Skeletal muscle tissue (tissue), 5 donors: ENCODE results near the gene KCNRG. TPM values are rescaled to one million over a fixed set of nuclear protein-coding genes. Genes with fewer than 3 reads are reported as not detected.

Experiments used
- H3K27ac ChIP-seq: one replicate; pipeline ENCODE4 v1.7.0; 2013; ENCODE audit warnings: mild to moderate bottlenecking, low read depth, low read length, inconsistent platforms
- H3K27me3 ChIP-seq, 3 donors: one replicate each; pipeline ENCODE4 v1.7.0; 2013; ENCODE audit warnings: low read length in 3 of 3; ENCODE audit not compliant: control insufficient read depth in 3 of 3, insufficient read depth in 3 of 3
- H3K36me3 ChIP-seq, 3 donors: one replicate each; pipeline ENCODE4 v1.7.0; 2013; ENCODE audit warnings: low read length in 3 of 3; ENCODE audit not compliant: control insufficient read depth in 3 of 3, insufficient read depth in 3 of 3
- H3K4me1 ChIP-seq, 3 donors: one replicate each; pipeline ENCODE4 v1.7.0; 2013; ENCODE audit warnings: low read length in 3 of 3, mild to moderate bottlenecking in 3 of 3; ENCODE audit not compliant: control insufficient read depth in 3 of 3, insufficient read depth in 3 of 3
- H3K4me3 ChIP-seq, 3 donors: one replicate each; pipeline ENCODE4 v1.7.0; 2013; ENCODE audit warnings: low read length in 3 of 3
- H3K9ac ChIP-seq, 3 donors: one replicate each; pipeline ENCODE4 v1.7.0; 2013; ENCODE audit warnings: low read length in 3 of 3, mild to moderate bottlenecking in 3 of 3, moderate library complexity in 2 of 3, low read depth in 1 of 3
- H3K9me3 ChIP-seq, 3 donors: one replicate each; pipeline ENCODE4 v1.7.0; 2013; ENCODE audit warnings: low read length in 3 of 3; ENCODE audit not compliant: control insufficient read depth in 3 of 3
- small RNA-seq: library from RNA; depleted of rRNA; stranded (forward); fragments of <200 nt; gene quantifications from one replicate; pipeline ENCODE3, GENCODE V24; 2014
- total RNA-seq: library from RNA; depleted of rRNA; stranded (reverse); fragments of >200 nt; gene quantifications from one replicate; pipeline ENCODE4 v1.2.3, GENCODE V29; 2014
- donor health status: Osteomylitis.

Gene KCNRG
- total RNA-seq, 1 donor from 2014 or later: 2.1 TPM

GRCh38 chr13:50069261-50069660 is 54.0 kb downstream of the KCNRG start:
- Histone ChIP-seq H3K27me3 (no peaks in the 10 kb centered on the region), H3K9ac (no peak overlapping the region), H3K36me3 (peaks cover 4 to 32% (median 19%) of the 10 kb centered on the region in 3 donors), H3K27ac (no peak overlapping the region), H3K9me3 (no peaks in the 10 kb centered on the region), H3K4me1 (peaks cover 0 to 3% (median 0%) of the 10 kb centered on the region in 3 donors), H3K4me3 (no peak overlapping the region)

- no peaks in the 10 kb centered on the region for H3K9me3 ChIP-seq
- no peak overlapping the region for H3K27ac ChIP-seq
- no peaks in the 10 kb centered on the region for H3K27me3 ChIP-seq
- no peak overlapping the region for H3K4me3 ChIP-seq
- peaks cover 4 to 28% (median 19%) of the 10 kb centered on the region in 3 donors for H3K36me3 ChIP-seq
- no peak overlapping the region for H3K9ac ChIP-seq
- H3K4me1 ChIP-seq: peaks cover 0 to 3% (median 0%) of the 10 kb centered on the region in 3 donors
Measured at GRCh38 chr13:50070186-50070585, 54.9 kb downstream of the KCNRG start.

Small RNA genes lying within 50 kb of the gene (small RNA-seq; reads per million reads assigned to genes)
- gene MIR16-1: 1.9 reads per million, percentile 85 among the genes with 10 or more reads in this experiment
- 3.1 reads per million, percentile 88 among the genes with 10 or more reads in this experiment for gene MIR3613
- not detected for gene RF02105
- not detected for gene RF02106
- gene RF02107: not detected
- not detected for gene RF02108

Other genes starting within 250 kb of the KCNRG start
- gene KPNA3, start 222.8 kb upstream of the KCNRG start, total RNA-seq: 23.0 TPM
- gene SPRYD7, start 79.1 kb upstream of the KCNRG start, total RNA-seq: 4.7 TPM
- gene TRIM13, start 18.4 kb upstream of the KCNRG start, total RNA-seq: 18.8 TPM